Hematopoietic multipotent progenitor cell (in vitro differentiated cells): ENCODE data around the gene GGTLC2. TPM values are rescaled to one million over a fixed set of nuclear protein-coding genes. Genes with fewer than 3 reads are reported as not detected.
"Not testable (repeated sequence)": the region's sequence is repeated elsewhere in the genome, so short reads cannot be mapped to it uniquely, and the experiment has no call there.

ENCODE experiments used
- DNase-seq, 3 donors: peaks; one replicate each; pipeline ENCODE4 v3.0.0-alpha.2; 2011 to 2015; ENCODE audit warnings: low read depth in 2 of 3, low spot score in 2 of 3
- total RNA-seq: library from RNA; depleted of rRNA; stranded (reverse); fragments of >200 nt; gene quantifications from one replicate; pipeline ENCODE4 v1.2.3, GENCODE V29; 2012

GGTLC2 gene
- total RNA-seq, 1 donor = not detected

DNA sequence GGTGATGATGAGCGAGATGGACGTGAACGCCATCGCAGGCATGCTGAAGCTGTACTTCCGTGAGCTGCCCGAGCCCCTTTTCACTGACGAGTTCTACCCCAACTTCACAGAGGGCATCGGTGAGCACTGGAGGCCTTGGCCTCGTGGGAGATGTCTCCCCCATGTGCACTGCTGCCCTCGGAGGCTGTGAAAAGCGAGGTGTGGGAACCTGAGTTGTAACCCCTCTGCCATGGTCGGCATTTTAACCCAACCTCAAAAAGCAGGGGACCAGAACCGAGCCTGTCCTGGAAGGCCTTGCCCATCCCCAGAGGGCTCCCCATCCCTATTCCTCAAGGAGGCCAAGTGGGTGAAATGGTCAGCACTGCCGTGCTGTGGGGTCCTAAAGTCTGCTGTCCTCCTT, 10.9 kb upstream of the GGTLC2 start:
- not testable (repeated sequence) for DNase-seq

DNA sequence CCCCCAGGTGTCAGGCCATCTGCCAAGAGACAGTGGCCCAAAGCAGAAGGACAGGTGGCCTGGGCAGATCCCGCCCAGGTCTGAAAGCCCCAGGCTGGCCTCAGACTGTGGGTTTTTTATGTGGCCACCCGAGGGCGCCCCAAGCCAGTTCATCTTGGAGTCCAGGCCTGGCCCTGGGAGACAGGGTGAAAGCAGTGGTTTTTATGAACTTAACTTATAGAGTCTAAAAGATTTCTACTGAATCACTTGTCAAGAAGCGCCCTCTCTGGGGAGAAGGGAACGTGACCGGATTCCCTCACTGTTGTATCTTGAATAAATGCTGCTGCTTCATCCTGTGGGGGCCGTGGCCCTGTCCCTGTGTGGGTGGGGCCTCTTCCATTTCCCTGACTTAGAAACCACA, 8.2 kb upstream of the GGTLC2 start:
- peak in 2 of 3 donors; percentile 18 to 55 for DNase-seq

DNA sequence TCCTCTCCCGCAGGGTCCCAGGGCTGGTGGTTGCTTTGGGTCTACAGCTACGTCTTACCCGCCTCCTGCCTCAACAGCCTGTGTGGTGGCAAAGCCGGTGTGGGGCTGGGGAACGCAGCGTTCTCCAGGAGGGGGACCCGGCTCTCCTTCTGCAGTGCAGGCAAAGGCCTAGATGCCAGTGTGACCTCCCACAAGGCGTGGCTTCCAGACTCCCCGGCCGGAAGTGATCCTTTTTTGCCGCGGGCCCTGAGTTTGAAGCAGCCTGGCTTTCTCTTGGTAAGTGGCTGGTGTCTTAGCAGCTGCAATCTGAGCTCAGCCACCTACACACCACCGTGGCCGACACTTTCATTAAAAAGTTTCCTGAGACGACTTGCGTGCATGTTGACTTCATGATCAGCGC, 6.1 kb upstream of the GGTLC2 start:
- DNase-seq = not testable (repeated sequence)

DNA sequence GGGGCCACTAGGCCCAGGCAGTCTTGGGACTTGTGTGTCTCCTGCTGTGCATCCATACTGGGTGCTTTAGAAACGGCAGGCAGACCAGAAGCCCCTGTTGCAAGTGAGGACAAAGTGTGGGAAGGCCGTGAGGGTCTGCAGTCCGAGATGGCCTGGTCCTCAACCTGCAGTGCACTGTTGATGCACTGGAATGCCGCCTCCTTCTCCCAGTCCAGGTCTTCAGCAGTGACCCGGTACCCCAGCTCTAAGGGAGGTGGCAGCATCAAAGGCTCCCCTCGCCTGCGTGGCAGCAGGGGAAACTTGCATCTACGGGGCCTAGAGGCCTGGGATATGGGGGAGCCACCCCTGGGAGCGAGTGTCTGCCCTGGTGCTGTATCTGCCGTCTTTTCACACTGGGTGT, 2.2 kb upstream of the GGTLC2 start:
- not testable (repeated sequence) for DNase-seq

DNA sequence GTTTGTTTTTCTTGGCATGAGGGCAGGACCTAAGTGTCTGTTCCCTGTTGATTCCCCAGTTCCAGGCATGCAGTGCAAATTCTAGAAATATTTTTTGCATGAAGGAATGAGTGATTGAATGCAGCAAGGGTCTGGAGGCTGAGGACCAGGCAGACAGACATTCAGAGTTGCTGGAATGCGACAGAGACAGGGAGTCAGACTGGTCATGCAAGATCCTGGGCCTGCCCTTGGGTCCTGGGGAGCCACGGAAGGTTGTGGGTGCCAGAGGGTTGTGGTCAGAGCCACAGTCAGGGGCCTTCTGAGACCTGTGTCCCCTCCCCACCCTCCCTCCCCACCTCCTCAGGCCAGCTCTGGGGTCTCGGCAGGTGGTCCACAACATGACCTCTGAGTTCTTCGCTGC, 1.6 kb downstream of the GGTLC2 start:
- not testable (repeated sequence) for DNase-seq

DNA sequence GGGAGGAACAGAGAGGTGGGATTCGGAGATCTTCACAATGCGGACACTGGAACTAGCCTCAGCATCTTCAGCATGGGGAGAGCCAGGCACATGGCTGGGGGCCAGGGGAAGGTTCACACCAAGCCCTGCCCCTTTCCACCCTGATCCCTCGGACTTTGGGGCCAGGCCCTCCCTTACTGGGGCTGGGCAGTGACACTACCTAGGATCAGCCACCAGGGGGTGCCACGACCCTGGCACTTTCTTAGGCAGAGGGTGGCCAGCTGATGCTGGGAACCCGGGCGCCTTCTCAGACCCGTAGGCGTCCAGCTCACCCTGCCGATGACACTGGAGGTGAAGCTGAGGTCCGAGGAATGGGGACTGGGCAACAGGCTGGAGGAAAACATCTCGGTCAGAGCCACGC, 3.5 kb downstream of the GGTLC2 start:
- not testable (repeated sequence) for DNase-seq

DNA sequence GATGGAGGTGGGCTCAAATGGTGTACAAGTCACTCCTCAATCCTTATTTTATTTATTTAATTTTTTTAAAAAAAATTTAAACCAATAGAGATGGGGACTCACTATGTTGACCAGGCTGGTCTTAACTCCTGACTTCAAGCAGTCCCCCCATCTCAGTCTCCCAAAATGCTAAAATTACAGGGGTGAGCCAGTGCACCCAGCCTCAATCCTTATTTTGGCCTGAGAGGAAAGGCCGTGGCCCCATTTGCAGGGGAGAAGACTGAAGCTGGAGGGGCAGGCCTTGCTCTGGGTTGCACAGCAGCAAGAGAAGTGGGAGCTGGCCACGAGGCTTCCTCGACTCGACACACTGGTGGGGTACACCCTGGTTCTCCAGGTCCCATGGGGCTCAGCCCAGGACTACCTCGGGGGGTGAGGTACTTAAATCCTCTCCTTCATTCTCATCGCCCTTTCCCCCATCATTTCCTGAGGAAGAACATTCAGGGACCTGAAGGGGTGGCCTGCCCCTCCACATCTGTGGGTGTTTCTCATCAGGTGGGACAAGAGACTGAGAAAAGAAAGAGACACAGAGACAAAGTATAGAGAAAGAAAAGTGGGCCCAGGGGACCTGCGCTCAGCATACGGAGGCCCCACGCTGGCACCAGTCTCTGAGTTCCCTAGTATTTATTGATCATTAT, 4.6 kb downstream of the GGTLC2 start:
- not testable (repeated sequence) for DNase-seq

DNA sequence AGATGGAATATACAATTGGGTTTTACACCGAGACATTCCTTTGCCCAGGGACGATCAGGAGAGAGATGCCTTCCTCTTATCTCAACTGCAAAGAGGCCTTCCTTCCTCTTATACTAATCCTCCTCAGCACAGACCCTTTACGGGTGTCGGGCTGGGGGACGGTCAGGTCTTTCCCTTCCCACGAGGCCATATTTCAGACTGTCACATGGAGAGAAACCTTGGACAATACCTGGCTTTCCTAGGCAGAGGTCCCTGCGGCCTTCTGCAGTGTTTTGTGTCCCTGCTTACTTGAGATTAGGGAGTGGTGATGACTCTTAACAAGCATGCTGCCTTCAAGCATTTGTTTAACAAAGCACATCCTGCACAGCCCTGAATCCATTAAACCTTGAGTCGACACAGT, 5.3 kb downstream of the GGTLC2 start:
- DNase-seq = not testable (repeated sequence)

DNA sequence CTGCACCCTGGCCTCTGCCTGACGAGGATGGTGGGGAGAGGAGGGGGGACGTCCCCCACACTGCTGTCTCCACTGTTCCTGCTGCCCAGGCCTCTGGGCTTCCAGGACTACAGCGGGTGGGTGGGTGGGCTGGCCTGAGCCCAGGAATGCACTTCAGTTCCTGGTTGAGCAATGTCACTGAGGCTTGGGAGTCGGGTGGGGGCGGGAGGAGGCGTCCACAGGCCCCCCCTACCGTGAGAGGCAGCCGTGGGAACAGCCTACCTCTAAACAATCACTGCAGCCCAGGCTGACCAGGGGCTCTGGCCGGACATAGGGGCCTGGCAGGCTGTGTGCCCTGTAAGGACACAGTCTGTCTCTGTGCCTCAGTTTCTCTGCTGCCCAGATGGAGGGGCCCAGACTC, 6.0 kb downstream of the GGTLC2 start:
- DNase-seq = not testable (repeated sequence)

DNA sequence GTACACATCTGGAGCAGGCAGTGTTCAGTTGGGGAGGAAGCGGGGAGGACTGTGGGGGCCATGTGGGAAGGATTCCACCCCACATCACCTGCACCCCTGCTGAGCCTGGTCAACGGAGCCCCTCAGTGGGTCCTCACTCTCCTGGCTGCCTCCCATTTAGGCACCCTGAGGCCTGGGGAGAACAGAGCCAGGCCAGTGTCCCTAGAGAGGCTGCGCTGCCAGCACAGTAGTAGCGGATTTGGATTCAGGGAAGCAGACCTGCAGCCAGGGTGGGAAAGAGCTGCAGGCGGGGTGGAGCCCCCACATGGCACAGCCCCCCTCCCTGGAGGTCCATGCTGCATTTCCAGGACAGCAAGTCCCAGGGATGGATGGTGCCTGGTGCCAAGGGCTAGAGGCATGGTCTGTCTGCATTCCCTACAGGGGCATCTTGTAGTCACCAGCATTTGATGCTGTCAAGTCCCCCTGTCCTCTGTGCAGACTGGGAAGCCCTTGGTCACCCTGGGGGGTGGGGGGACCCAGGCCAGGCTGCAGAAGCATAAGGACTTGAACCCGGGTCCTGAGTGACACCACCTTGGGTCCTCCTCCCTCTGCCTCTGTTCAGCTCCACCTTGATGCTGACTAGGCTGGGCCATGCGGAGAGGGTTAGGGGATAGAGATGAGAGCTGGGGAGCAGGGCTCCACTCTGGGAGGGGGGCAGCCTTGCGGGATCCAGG, 6.5 kb downstream of the GGTLC2 start:
- DNase-seq = not testable (repeated sequence)

DNA sequence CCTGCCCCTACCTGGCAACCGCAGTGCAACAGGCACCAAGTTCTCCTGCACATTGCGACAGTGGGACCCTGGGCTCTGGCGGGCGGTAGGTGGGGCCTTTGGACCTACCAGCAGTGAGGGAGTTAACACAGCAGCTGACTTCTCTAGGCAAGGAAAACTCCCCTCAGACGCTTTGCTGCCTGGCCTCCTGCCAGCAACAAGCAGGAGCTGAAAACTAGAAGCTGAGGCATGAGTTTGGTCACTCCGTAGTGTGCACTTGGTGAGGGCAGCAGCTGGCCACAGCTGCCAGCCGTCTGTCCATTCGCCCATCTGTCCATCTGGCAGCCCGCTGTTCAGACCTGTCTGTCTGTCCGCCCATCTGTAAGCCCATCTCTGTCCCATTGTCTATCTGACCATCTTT, 7.2 kb downstream of the GGTLC2 start:
- DNase-seq = peak in 2 of 3 donors; percentile 9 to 32

DNA sequence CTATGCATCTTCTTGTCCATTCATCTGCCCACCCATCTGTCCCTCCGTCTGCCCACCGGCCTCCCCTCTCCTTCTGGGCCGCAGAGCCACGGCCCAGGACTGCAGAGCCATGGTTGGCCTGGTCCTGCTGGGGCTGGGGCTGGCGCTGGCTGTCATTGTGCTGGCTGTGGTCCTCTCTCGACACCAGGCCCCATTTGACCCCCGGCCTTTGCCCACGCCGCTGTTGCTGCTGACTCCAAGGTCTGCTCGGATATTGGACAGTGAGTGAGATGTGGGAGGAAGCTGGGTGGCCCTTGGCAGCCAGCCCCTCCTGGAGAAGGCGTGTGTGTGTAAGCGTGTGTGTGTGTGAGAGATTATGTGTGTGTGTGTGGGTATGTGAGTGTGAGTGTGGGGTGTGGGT, 7.7 kb downstream of the GGTLC2 start:
- DNase-seq = not testable (repeated sequence)

DNA sequence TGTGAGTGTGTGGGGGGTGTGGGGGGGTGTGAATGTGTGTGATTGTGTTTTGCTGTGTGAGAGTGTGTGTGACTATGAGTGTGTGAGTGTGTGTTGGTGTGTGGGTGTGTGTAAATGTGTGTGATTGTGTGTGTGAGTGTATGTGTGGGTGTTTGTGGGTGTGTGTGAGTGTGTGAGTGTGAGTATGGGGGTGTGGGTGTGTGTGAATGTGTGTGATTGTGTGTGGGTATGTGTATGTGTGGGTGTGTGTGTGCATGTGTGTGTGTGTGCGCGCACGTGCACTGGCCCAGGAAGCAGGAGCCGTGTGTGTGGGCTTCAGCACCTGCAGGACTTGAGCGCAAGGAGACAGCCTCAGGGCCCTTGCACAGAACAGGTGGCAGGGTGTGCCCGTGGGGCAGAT, 8.2 kb downstream of the GGTLC2 start:
- not testable (repeated sequence) for DNase-seq

DNA sequence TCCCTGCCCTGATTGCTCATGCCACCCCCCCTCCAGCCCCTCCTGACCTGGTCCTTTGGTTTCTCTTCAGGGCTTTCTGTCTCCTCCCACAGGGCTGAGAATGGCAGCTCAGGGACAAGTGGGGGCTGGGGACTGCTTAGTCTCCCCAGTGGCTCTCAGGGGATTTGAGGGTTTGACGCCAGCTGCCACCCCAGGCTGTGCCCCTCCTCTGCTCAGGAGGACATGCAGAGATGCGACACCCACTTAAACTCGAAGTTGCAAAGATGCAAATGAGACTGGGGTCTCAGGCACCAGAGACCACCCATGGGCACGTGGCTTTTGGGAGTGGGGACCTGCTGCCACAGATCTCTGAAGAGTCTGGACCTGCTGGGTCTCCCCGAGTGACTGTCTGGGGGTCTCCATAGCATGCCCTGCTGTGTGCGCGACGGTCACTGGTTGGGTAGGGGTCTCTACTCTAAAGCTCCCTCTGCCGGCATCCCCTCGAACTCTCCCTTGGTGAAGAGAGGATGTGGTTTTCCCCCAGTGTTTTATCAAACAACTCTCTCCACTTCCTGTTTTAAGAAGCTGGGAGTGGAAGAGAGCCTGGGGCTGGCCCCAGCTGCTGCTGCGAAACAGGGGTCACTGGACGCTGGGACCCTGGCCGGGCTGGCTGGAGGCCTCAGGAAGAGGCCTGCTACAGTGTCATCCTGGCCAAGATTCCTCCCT, 9.4 kb downstream of the GGTLC2 start:
- DNase-seq = peak in 1 of 3 donors; percentile 28

DNA sequence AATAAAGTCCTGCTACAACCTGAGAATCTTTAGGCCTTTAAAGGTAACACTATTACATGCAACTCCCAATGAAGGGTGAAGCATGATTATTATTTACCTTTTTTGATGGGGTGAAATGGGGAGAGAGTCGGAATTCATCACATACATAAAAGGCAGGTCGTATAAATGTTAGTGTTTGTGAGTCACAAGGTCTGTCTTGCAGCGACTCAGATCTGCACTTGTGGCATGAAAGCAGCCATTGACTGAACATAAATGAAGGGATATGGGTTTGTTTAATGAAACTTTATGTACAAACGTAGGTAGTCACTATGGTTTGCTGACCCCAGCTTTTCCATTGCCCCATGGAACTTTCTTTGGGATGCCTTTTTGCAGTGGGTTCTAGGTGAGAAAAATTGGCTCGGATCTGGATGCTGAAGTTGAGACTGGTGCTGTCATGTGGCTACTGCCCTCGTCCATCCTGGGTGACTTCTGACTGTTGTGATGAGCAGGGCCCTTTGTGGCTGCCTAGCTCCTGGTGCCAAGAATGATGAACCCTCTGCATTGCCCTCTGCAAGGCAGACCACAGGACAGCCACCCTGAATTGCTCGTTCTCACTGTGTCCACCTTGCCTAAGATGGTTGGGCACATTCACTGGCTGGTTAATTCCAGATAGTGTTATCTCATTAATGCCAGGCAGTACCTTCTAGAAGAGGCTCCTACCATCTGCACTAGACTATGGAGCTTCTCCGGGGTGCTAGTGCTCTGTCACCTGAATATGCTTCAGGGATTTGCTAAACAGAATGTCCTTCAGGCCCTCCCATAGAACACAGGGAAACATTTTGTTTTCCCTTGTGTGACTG, 11.3 kb downstream of the GGTLC2 start:
- DNase-seq = no peak

DNA sequence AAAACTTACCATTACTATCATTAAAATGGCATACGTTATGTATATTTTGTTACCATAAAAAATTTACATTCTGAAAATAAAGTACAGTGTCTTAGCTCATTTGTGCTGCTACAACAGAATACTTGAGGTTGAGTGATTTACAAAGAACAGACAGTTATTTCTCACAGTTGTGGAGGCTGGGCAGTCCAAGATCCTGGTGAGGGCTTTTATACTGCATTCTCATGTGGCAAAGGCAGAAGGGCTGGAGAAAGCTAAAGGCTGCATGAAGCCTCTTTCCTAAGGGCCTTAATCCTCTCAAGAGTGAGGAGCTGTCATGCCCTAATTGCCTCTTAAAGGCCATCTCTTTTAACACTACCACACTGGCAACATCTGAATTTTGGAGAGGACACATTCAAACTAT, 13.3 kb downstream of the GGTLC2 start:
- DNase-seq = no peak

DNA sequence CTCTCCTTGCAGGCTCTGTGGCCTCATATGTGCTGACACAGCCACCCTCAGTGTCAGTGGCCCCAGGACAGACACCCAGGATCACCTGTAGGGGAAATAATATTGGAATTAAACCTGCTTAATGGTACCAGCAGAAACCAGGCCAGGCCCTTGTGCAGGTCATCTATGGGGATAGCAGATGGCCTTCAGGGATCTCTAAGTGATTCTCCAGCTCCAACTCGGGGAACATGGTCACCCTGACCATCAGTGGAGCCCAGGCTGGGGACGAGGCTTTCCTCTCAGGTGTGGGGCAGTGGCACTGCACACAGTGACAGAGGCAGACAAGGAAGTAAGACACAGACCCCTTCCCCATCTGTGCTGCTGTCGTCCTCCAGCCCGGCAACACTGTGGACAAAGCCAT, 16.9 kb downstream of the GGTLC2 start:
- no peak for DNase-seq

DNA sequence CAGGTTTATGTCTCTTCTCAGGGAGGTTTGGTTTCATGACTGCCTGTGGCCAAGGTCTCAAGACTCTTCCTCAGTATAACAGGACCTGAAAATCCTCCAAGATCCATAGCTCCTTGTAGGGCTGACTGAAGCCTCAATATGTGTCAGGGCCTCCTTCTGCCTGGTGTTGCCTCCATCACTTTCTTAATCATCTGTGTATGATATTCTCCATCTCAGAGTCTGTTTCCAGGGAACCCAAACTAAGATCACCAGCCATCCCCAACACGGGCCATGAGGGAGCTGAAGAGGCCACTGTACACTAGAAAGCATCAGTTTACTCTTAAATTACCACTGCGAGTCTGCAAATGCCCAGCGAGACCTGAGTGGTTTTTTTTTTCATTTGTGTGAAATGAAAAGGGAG, 17.7 kb downstream of the GGTLC2 start:
- no peak for DNase-seq

DNA sequence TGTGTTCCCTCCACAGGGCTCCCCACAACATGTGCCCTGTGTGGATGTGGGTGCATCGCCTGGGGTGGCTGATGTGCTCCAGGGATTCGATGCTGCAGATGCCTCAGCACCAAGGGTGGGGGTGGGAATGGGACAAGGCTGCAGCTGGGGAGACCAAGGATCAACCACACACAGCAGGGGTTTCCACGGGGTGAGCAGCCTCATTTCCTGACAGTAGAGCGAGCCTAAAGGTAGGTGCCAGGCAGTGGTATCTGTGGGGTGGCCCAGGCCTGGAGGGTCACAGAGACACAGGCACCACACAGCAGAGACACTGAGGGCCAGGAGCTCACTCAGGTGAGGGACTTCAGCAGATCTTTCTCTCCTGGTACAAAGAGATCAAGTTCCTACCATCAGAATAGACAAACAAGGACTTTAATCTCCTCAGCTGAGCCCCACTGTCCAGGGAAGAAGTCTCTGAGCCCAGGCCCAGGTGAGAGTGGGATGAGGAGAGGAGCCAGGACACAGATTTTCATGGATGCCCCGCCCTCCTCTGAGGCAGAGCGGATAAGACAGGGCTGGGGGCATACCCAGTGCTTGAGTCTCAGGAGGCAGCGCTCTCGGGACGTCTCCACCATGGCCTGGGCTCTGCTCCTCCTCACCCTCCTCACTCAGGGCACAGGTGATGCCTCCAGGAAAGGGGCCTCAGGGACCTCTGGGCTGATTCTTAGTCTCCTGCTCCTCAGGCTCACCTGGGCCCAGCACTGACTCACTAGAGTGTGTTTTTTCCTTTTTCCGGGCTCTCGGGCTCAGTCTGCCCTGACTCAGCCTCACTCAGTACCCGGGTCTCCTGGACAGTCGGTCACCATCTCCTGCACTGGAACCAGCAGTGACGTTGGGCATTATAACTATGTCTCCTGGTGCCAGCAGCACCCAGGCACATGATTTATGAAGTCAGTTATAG, 19.7 kb downstream of the GGTLC2 start:
- no peak for DNase-seq
